ENCODE data around the gene SLC25A44. TPM values are rescaled to one million over a fixed set of nuclear protein-coding genes. Genes with fewer than 3 reads are reported as not detected.

Gene SLC25A44
- 11.0 and 15.3 TPM in 2 replicates for total RNA-seq

GRCh38 chr1:156193488-156194299 is at the start of gene SLC25A44:
Gene SLC25A44 (plus strand): TSS chr1:156194104. CDS start chr1:156199848, 5,744 bp downstream.

GRCh38 chr1:156153362-156153761 is 40.5 kb upstream of the SLC25A44 start, which contains the start of gene SEMA4A:
Gene SEMA4A (plus strand): TSS chr1:156153585. CDS start chr1:156154579, 994 bp downstream.

GRCh38 chr1:156212833-156213643 is 19.1 kb downstream of the SLC25A44 start, which contains the start of gene PMF1:
Gene PMF1 (plus strand): TSS chr1:156213007. CDS start chr1:156213016, 9 bp downstream.

GRCh38 chr1:156241926-156242325 is 48.0 kb downstream of the SLC25A44 start, which contains the start of gene BGLAP:
Gene BGLAP (plus strand): TSS chr1:156242184. CDS start chr1:156242232, 48 bp downstream.

GRCh38 chr1:156247460-156248322 is 53.8 kb downstream of the SLC25A44 start, which contains the start of gene PAQR6:
Gene PAQR6 (minus strand): TSS chr1:156248056. CDS start chr1:156246731, 1,325 bp downstream.

Small RNAs within 50 kb of the gene (small RNA-seq; reads per million reads assigned to genes)
- gene RF00568 = not detected

Other genes with a start within 250 kb of the SLC25A44 start
- 97.5 and 117 TPM in 2 replicates for gene ARHGEF2, start 215.6 kb upstream of the SLC25A44 start, total RNA-seq
- 513 and 533 TPM in 2 replicates for gene SSR2, start 173.2 kb upstream of the SLC25A44 start, total RNA-seq
- gene UBQLN4, start 140.3 kb upstream of the SLC25A44 start, total RNA-seq = 9.9 and 12.3 TPM in 2 replicates
- gene LAMTOR2, start 139.3 kb upstream of the SLC25A44 start, total RNA-seq = 35.1 and 35.9 TPM in 2 replicates
- 0.13 TPM in 1 of 2 replicates, not detected in the other for gene RAB25, start 132.9 kb upstream of the SLC25A44 start, total RNA-seq
- gene MEX3A, start 111.6 kb upstream of the SLC25A44 start, total RNA-seq = 0.91 and 1.1 TPM in 2 replicates
- gene LMNA, start 79.4 kb upstream of the SLC25A44 start, total RNA-seq = 866 and 1,017 TPM in 2 replicates
- 2.5 and 2.9 TPM in 2 replicates for gene SEMA4A, start 40.5 kb upstream of the SLC25A44 start, total RNA-seq
- gene PMF1, start 18.9 kb downstream of the SLC25A44 start, total RNA-seq = 27.6 and 32.4 TPM in 2 replicates
- 0.32 TPM in 1 of 2 replicates, not detected in the other for gene BGLAP, start 48.1 kb downstream of the SLC25A44 start, total RNA-seq
- gene PAQR6, start 54.0 kb downstream of the SLC25A44 start, total RNA-seq = 0.26 and 0.43 TPM in 2 replicates
- 31.4 and 37.4 TPM in 2 replicates for gene SMG5, start 88.7 kb downstream of the SLC25A44 start, total RNA-seq
- gene TMEM79, start 90.2 kb downstream of the SLC25A44 start, total RNA-seq = 0.91 and 1.2 TPM in 2 replicates
- 79.1 and 92.9 TPM in 2 replicates for gene GLMP, start 101.6 kb downstream of the SLC25A44 start, total RNA-seq
- 0.22 TPM in 1 of 2 replicates, not detected in the other for gene VHLL, start 105.2 kb downstream of the SLC25A44 start, total RNA-seq
- 195 and 293 TPM in 2 replicates for gene CCT3, start 144.2 kb downstream of the SLC25A44 start, total RNA-seq
- 0.65 TPM in 1 of 2 replicates, not detected in the other for gene TSACC, start 144.4 kb downstream of the SLC25A44 start, total RNA-seq
- gene RHBG, start 175.1 kb downstream of the SLC25A44 start, total RNA-seq = not detected in 2 replicates